Measurements from ENCODE around the gene FBXO42. TPM values are rescaled to one million over a fixed set of nuclear protein-coding genes. Genes with fewer than 3 reads are reported as not detected.
A peak's percentile ranks its signal among the peaks of the same experiment; 100 is the strongest.

The FBXO42 gene
- total RNA-seq, 3 donors from 2014 or later: 20.3 to 28.5 (median 26.7) TPM

DNA sequence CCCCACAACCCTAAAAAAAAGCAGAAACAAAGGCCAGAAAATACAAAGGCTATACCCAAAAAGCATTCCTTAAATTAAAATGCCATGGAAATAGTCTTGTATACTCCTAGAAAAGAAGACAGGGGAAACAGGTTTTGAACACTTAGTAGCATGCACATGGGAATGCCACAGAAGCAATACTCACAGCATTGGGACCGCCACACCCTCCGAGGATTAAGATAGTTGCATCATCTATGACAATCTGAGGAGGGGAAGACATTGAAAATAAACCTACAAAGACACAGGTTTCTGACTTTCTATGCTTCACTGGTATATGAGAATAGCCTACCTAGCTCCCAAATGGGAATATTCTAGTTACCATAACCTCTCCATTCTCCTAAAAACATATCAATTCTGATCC is 99.4 kb downstream of the FBXO42 start:
- Histone ChIP-seq H3K36me3 (peaks cover 4% of the 10 kb centered on the region), H3K9me3 (no peaks in the 10 kb centered on the region), H3K4me1 (peaks cover 7 to 16% of the 10 kb centered on the region in 2 donors), H3K27ac (no peak overlapping the region), H3K4me3 (no peak overlapping the region), H3K27me3 (no peaks in the 10 kb centered on the region)
- intact Hi-C loops (cut with DNase I; ENCODE audit: low total_unique reads): no loop called here
- no peak for TF ChIP-seq POLR2AphosphoS5 (IDR thresholded peaks at IDR 0.05)
- TF ChIP-seq POLR2A (IDR thresholded peaks at IDR 0.05): no peak
- TF ChIP-seq, protein P1, sequence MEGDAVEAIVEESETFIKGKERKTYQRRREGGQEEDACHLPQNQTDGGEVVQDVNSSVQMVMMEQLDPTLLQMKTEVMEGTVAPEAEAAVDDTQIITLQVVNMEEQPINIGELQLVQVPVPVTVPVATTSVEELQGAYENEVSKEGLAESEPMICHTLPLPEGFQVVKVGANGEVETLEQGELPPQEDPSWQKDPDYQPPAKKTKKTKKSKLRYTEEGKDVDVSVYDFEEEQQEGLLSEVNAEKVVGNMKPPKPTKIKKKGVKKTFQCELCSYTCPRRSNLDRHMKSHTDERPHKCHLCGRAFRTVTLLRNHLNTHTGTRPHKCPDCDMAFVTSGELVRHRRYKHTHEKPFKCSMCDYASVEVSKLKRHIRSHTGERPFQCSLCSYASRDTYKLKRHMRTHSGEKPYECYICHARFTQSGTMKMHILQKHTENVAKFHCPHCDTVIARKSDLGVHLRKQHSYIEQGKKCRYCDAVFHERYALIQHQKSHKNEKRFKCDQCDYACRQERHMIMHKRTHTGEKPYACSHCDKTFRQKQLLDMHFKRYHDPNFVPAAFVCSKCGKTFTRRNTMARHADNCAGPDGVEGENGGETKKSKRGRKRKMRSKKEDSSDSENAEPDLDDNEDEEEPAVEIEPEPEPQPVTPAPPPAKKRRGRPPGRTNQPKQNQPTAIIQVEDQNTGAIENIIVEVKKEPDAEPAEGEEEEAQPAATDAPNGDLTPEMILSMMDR (IDR thresholded peaks at IDR 0.05): no peak
- no peak for DNase-seq (ENCODE audit: low spot score in 2 of 2)

DNA sequence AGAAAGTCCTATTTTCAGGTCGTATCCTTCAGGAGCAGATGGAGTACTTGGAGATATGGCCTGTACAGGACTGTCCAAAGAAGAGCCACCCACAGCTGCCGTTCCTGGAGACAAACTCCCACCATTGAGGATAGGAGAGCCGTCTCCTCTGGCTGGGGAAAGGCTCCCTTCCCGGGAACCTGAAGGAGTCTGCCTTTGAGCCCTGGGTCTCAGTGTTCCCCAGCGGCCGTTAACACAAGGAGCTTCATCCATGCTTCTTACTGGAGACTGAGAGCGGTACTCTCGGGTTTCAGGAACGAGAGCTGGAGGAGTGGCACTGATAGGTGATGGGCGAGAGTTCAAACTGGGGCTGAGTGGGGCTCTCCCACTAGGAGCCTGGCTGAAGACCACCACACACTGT is 100.9 kb downstream of the FBXO42 start:
- Histone ChIP-seq H3K27ac (peak overlapping the region; percentile 83 to 88), H3K27me3 (no peaks in the 10 kb centered on the region), H3K4me1 (peaks cover 10 to 20% of the 10 kb centered on the region in 2 donors), H3K36me3 (peaks cover 4% of the 10 kb centered on the region), H3K4me3 (no peak overlapping the region), H3K9me3 (no peaks in the 10 kb centered on the region)
- intact Hi-C loops (cut with DNase I; ENCODE audit: low total_unique reads): no loop called here
- TF ChIP-seq POLR2AphosphoS5 (IDR thresholded peaks at IDR 0.05) (no peak), POLR2A (IDR thresholded peaks at IDR 0.05) (no peak)
- TF ChIP-seq, protein P1 (IDR thresholded peaks at IDR 0.05): no peak
- no peak for DNase-seq (ENCODE audit: low spot score in 2 of 2)

DNA sequence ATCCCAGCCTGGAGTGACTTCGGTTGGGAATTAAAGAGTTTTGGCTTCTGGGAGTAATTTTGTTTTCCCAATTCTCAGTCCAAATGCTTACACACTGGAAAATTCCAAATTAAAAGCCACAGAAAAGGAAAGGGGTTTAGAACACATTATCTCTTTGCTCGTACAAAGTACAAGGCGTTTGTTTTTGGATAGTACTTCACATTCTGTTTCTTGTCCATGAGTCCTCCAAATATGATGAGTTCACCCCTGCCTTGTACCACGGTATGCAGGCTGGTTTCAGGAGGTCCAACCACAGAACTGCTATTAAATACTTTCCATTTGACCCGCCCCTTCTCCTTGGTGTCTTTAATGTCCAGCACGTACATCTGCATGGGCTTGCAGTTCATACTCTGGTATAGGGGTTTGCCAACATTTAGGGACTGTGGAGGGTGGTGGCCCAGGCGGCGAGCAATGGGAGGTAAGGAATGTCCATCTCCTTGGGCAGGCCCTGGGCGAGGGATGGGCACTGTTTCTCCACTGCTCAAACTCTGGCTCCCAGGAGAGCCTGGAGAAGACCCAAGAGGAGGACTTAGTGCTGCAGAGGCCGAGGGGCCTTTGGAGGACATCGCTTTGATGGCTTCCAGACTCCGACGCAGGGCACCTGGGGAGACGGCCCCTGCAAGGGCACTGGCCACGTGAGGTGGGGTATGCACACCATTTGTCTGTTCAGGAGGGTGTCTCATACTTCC is 101.6 kb downstream of the FBXO42 start:
- Histone ChIP-seq H3K9me3 (no peaks in the 10 kb centered on the region), H3K36me3 (peaks cover 4% of the 10 kb centered on the region), H3K4me3 (no peak overlapping the region), H3K27ac (peak overlapping the region; percentile 83 to 88), H3K27me3 (no peaks in the 10 kb centered on the region), H3K4me1 (peaks cover 10 to 20% of the 10 kb centered on the region in 2 donors)
- intact Hi-C loops (cut with DNase I; ENCODE audit: low total_unique reads): no loop called here
- no peak for TF ChIP-seq POLR2AphosphoS5 (IDR thresholded peaks at IDR 0.05)
- TF ChIP-seq, protein P1 (IDR thresholded peaks at IDR 0.05): no peak
- no peak for TF ChIP-seq POLR2A (IDR thresholded peaks at IDR 0.05)
- DNase-seq (ENCODE audit: low spot score in 2 of 2): no peak

DNA sequence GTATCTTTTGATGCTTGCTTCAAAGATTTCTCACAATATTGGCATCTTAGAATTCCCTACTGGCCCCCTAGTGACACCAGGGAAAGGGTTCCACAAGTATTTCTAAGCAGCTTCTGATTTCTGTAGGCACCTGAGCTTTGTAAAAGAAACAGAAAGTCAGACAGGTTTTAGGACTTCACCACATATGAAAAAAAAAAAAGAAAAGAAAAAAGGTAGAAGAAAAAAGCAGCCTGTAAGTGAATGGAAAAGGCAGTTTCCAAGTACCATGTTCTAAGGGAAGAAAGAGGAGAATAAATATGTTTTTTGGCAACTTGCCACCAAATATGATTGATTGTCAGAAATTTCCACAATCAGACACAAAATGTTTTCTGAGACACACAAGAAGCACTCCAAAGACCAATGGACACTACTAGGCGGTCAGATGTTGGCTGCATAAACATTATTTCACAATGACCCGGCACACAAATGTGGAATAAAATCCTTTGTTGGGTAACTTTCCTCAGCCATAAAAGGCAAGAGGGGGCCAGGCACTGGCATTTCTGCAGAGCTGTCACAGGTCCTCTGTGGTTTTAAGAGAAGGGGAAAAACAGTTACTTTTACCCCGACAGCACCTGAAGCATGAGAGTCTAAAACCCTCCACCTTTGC is 102.6 kb downstream of the FBXO42 start:
- peak; percentile 64 to 90 (median 66) for TF ChIP-seq POLR2AphosphoS5 (IDR thresholded peaks at IDR 0.05)
- TF ChIP-seq POLR2A (IDR thresholded peaks at IDR 0.05): no peak
- peaks cover 10 to 20% of the 10 kb centered on the region in 2 donors for H3K4me1 ChIP-seq

GRCh38 chr1:16248603-16249516 is 103.4 kb downstream of the FBXO42 start:
- peak; percentile 68 to 71 for DNase-seq (ENCODE audit: low spot score in 2 of 2)
- H3K36me3 ChIP-seq: peaks cover 4% of the 10 kb centered on the region
- peaks cover 10 to 20% of the 10 kb centered on the region in 2 donors for H3K4me1 ChIP-seq
- no peaks in the 10 kb centered on the region for H3K27me3 ChIP-seq
- H3K27ac ChIP-seq: peak overlapping the region; percentile 83 to 84
- TF ChIP-seq, protein P1 (IDR thresholded peaks at IDR 0.05): no peak
- peak in 2 of 3 donors; percentile 65 to 68 for TF ChIP-seq POLR2AphosphoS5 (IDR thresholded peaks at IDR 0.05)
- TF ChIP-seq POLR2A (IDR thresholded peaks at IDR 0.05): no peak
- H3K9me3 ChIP-seq: no peaks in the 10 kb centered on the region
- intact Hi-C loops (cut with DNase I; ENCODE audit: low total_unique reads): no loop called here
- peak overlapping the region in 1 of 3 donors; percentile 4 for H3K4me3 ChIP-seq

More for the DNA sequence above, 102.6 kb downstream of the FBXO42 start:
- Histone ChIP-seq H3K27me3 (no peaks in the 10 kb centered on the region), H3K9me3 (no peaks in the 10 kb centered on the region), H3K36me3 (peaks cover 4% of the 10 kb centered on the region), H3K27ac (peak overlapping the region; percentile 83 to 84), H3K4me3 (no peak overlapping the region)
- DNase-seq (ENCODE audit: low spot score in 2 of 2): peak in 1 of 2 donors; percentile 48
- intact Hi-C loops (cut with DNase I; ENCODE audit: low total_unique reads): no loop called here

All from breast epithelium (tissue), 4 donors.